Thyroid gland (tissue), 4 donors: Measurements from ENCODE around the gene PROK2. TPM values are rescaled to one million over a fixed set of nuclear protein-coding genes. Genes with fewer than 3 reads are reported as not detected.

Experiments
- DNase-seq, 2 donors: peaks; one replicate each; pipeline ENCODE4 v3.0.0-alpha.2; 2019
- H3K27ac ChIP-seq, 3 donors: fragments of 200-600 bp; sonication (generic); 1 replicate in 2 of 3; 2 replicates in 1 of 3; pipeline ENCODE4 v1.5.1; 2016 to 2019; ENCODE audit warnings: mild to moderate bottlenecking in 1 of 3, moderate library complexity in 1 of 3
- H3K27me3 ChIP-seq: fragments of 200-600 bp; sonication (generic); one replicate; pipeline ENCODE4 v1.5.1; 2019
- H3K36me3 ChIP-seq, 2 donors: fragments of 200-600 bp; sonication (generic); one replicate each; pipeline ENCODE4 v1.5.1; 2016 to 2019
- H3K4me1 ChIP-seq, 2 donors: fragments of 200-600 bp; sonication (generic); one replicate each; pipeline ENCODE4 v1.5.1; 2017 to 2019
- H3K4me3 ChIP-seq, 3 donors: fragments of 200-600 bp; sonication (generic); replicated peaks in 1 of 3; 1 replicate in 2 of 3; 2 replicates in 1 of 3; pipeline ENCODE4 v1.5.1; 2016; ENCODE audit warnings: mild to moderate bottlenecking in 1 of 3
- H3K9me3 ChIP-seq: fragments of 200-600 bp; sonication (generic); one replicate; pipeline ENCODE4 v1.5.1; 2017
- POLR2A ChIP-seq, 2 donors: fragments of 450-650 bp; IDR thresholded peaks; one replicate each; pipeline ENCODE4 v1.6.1; 2017; ENCODE audit warnings: antibody characterized with exemption in 2 of 2, mild to moderate bottlenecking in 2 of 2, moderate library complexity in 1 of 2
- WGBS, 2 donors: methylation state at CpG; one replicate each; pipeline ENCODE4 v1.1.5; 2017; 5-methylcytosine and 5-hydroxymethylcytosine counted together
- intact Hi-C: fragments of 100-400 bp; cut with DNase I; formaldehyde crosslinking; loops from one replicate; pipeline ENCODE4 v1.15.1; 2023
- total RNA-seq, 4 donors: library from RNA; depleted of rRNA; stranded (reverse); fragments of >200 nt; gene quantifications; one replicate each; pipeline ENCODE4 v1.2.3, GENCODE V29; 2016
- TF ChIP-seq, protein P1 (sequence below), 6 experiments: fragments of 200-600 bp in 3 of 6; fragments of 450-650 bp in 3 of 6; sonication (generic) in 3 of 6; IDR thresholded peaks; one replicate each; pipeline ENCODE4 v1.5.1; 2016 to 2019; ENCODE audit warnings: antibody characterized with exemption in 6 of 6, mild to moderate bottlenecking in 2 of 6, inconsistent platforms in 1 of 6, moderate library complexity in 1 of 6

Gene PROK2, protein sequence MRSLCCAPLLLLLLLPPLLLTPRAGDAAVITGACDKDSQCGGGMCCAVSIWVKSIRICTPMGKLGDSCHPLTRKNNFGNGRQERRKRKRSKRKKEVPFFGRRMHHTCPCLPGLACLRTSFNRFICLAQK
- total RNA-seq: not detected

DNA sequence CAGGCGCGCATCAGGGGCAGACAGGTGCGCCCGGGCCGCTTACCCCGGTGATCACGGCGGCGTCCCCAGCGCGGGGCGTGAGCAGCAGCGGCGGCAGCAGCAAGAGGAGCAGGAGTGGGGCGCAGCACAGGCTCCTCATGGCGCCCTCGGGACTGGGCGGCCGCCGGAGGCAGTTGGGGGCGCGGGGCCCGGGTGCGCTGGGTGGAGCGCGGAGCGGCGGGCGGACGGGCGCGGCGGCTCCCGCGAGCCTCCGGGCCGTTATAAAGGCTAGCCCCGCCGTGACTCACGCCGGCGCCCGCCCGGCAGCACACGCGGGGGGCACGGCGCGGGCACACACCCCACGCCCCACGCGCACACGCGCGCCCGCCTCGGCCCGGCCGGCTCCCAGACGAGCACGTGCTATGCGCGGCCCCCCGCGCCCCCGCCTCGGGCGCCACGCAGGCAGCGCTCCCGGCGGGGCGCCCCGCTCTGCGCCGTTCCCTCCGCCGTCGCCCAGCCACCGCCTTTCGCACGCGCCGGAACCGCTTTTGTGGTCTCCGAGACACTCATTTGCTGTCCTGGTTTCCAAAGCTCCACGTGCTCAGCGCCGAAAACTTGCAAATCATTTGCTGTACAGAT is at the start of gene PROK2:
Gene PROK2 (minus strand): TSS at position 235 of the 618 bp plus-strand sequence. CDS start 96 bp downstream, at position 139.
- H3K9me3 ChIP-seq: no peaks in the 10 kb centered on the region
- 2% methylated on average over 6 of the region's 89 CpGs; no CpG with 5 or more reads in 1 of the 2 donors for WGBS, 2 donors
- no peak within 1 kb of the TSS for H3K27ac ChIP-seq
- no peak for DNase-seq
- TF ChIP-seq POLR2A (IDR thresholded peaks at IDR 0.05): no peak
- TF ChIP-seq, protein P1, sequence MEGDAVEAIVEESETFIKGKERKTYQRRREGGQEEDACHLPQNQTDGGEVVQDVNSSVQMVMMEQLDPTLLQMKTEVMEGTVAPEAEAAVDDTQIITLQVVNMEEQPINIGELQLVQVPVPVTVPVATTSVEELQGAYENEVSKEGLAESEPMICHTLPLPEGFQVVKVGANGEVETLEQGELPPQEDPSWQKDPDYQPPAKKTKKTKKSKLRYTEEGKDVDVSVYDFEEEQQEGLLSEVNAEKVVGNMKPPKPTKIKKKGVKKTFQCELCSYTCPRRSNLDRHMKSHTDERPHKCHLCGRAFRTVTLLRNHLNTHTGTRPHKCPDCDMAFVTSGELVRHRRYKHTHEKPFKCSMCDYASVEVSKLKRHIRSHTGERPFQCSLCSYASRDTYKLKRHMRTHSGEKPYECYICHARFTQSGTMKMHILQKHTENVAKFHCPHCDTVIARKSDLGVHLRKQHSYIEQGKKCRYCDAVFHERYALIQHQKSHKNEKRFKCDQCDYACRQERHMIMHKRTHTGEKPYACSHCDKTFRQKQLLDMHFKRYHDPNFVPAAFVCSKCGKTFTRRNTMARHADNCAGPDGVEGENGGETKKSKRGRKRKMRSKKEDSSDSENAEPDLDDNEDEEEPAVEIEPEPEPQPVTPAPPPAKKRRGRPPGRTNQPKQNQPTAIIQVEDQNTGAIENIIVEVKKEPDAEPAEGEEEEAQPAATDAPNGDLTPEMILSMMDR (IDR thresholded peaks at IDR 0.05): no peak
- peaks cover 16% of the 10 kb centered on the region for H3K27me3 ChIP-seq
- peak within 1 kb of the TSS in 1 of 3 donors; percentile 13 for H3K4me3 ChIP-seq
- H3K36me3 ChIP-seq: no peaks in the 10 kb centered on the region
- peaks cover 5 to 13% of the 10 kb centered on the region in 2 donors for H3K4me1 ChIP-seq
- intact Hi-C loops: no loop called here

DNA sequence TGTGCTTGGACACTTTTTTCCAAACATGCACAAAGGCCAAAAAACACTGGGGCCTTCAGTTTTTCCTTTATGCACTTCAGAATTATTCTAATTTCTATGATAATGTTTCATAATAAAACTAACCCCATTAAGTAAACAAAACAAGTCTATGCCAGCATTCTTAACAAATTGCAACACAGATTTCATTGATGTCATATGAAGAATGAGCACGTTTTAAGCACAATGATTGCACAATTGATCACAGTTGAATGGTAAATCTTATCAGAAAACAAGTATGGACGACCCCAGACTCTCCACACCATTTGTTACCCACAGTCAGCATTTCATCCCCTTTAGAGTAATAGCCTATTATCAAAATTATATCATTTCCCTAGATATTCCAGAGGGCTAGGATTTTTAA is 46.7 kb upstream of the PROK2 start:
- DNase-seq: no peak
- no peak overlapping the region for H3K27ac ChIP-seq
- no peaks in the 10 kb centered on the region for H3K9me3 ChIP-seq
- no peaks in the 10 kb centered on the region for H3K27me3 ChIP-seq
- TF ChIP-seq, protein P1 (IDR thresholded peaks at IDR 0.05): no peak
- no peak for TF ChIP-seq POLR2A (IDR thresholded peaks at IDR 0.05)
- H3K4me1 ChIP-seq: no peaks in the 10 kb centered on the region
- intact Hi-C loops: no loop called here
- no peaks in the 10 kb centered on the region for H3K36me3 ChIP-seq
- 76 to 80% methylated on average over 2 of the region's 2 CpGs for WGBS, 2 donors
- no peak overlapping the region for H3K4me3 ChIP-seq

DNA sequence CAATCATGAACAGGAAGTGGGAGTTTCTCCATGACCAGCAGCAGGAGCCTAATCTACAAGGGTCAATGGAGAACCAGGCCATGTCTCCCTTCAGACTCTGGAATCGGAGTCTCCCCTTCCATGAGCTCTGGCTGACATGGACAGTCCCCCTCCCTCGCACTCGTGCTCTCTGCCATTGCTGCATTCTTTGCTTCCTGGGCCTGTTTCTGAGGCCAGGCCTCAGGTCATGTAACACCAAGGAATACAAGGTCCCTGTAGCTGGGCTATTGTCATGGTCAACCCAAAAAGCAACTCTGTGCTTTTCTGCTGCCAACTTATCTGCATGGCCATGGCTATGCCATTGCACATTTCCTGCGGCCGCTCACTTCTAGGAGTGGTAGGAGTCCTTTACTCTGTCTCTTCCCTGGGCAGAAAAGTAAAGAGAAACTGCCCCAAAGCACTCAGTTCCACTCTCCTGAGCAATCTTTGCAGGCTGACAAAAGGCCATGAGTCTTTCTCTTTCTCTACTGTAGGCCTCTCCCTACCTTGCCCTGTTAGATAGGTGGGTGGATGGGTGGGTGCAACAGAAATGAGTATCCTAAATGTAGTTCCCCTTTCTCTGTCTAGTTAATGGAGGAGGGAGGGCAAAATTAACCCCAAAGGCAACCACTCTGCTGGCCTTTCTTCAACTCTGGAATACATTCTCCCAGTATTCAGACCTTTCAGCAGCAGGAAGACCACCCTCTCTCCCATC is 40.8 kb upstream of the PROK2 start:
- no peaks in the 10 kb centered on the region for H3K9me3 ChIP-seq
- intact Hi-C loops: no loop called here
- H3K27me3 ChIP-seq: no peaks in the 10 kb centered on the region

DNA sequence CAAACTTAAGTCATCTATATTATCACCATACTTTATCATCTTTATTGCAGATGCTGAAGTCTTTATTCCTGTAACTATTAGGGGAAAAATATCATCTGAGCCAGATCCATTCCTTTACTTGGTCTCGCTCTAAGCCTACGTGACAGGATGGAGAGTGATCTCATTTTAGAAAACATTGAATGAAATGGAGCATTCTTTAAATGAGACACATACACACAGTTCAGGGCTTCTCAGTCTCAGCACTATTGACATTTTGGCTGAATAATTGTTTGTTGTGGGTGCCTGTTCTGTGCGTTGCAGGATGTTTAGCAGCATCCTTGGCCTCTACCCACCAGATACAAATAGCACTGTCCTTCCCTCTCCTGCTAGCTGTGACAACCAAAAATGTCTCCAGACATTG is 36.2 kb upstream of the PROK2 start:
- Histone ChIP-seq H3K9me3 (no peaks in the 10 kb centered on the region), H3K4me3 (no peak overlapping the region), H3K4me1 (no peaks in the 10 kb centered on the region), H3K27me3 (no peaks in the 10 kb centered on the region), H3K27ac (no peak overlapping the region), H3K36me3 (no peaks in the 10 kb centered on the region)
- 81 to 82% methylated on average over 3 of the region's 3 CpGs for whole genome bisulfite sequencing, 2 donors
- no peak for TF ChIP-seq POLR2A (IDR thresholded peaks at IDR 0.05)
- TF ChIP-seq, protein P1 (IDR thresholded peaks at IDR 0.05): no peak
- no peak for DNase-seq
- intact Hi-C loops: no loop called here

More for the DNA sequence above, 40.8 kb upstream of the PROK2 start:
- Histone ChIP-seq H3K36me3 (no peaks in the 10 kb centered on the region), H3K4me1 (no peaks in the 10 kb centered on the region), H3K27ac (no peak overlapping the region), H3K4me3 (no peak overlapping the region)
- no peak for TF ChIP-seq POLR2A (IDR thresholded peaks at IDR 0.05)
- TF ChIP-seq, protein P1 (IDR thresholded peaks at IDR 0.05): no peak
- DNase-seq: no peak
- 94 to 96% methylated on average over 5 of the region's 5 CpGs for WGBS, 2 donors

DNA sequence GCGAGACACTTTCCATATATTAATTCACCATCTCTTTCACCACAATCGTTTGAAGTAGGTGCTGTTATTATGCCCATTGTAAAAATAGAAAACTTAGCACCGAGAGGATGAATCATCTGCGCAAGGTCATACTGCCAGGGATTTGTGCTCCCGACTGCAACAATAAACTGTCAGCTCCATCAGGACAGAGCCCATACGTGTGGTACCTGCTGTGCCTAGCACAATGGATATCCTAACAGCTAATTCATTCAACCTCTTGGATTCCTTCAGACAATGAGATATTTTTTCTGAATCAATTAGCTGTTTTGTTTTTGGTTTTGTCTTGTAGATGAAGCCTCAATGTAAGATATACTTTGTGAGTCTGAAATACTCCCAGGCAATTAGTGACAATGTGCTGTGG is 32.3 kb upstream of the PROK2 start:
- H3K27me3 ChIP-seq: no peaks in the 10 kb centered on the region
- no peaks in the 10 kb centered on the region for H3K9me3 ChIP-seq
- H3K27ac ChIP-seq: no peak overlapping the region
- H3K4me1 ChIP-seq: no peaks in the 10 kb centered on the region
- DNase-seq: no peak
- no peak for TF ChIP-seq POLR2A (IDR thresholded peaks at IDR 0.05)
- TF ChIP-seq, protein P1 (IDR thresholded peaks at IDR 0.05): no peak
- no peak overlapping the region for H3K4me3 ChIP-seq
- intact Hi-C loops: no loop called here
- H3K36me3 ChIP-seq: no peaks in the 10 kb centered on the region
- 85 to 91% methylated on average over 6 of the region's 6 CpGs for WGBS, 2 donors
